Mesenchymal stem cell (in vitro differentiated cells and primary cell): Measurements from ENCODE around the gene SCARB1.
A peak's percentile ranks its signal among the peaks of the same experiment; 100 is the strongest.

Source experiments
- DNase-seq: peaks from one replicate; pipeline ENCODE4 v3.0.0-alpha.2; 2013
- H2AFZ ChIP-seq: one replicate; pipeline ENCODE4 v1.6.1; 2013; ENCODE audit warnings: low read depth, mild to moderate bottlenecking, control low read depth, inconsistent platforms, low read length, moderate library complexity
- H2AK5ac ChIP-seq: 2 replicates; pipeline ENCODE4 v1.6.1; 2013; ENCODE audit warnings: low read length, moderate library complexity, mild to moderate bottlenecking, inconsistent platforms; ENCODE audit not compliant: severe bottlenecking
- H2BK120ac ChIP-seq: one replicate; pipeline ENCODE4 v1.6.1; 2013; ENCODE audit warnings: low read depth, mild to moderate bottlenecking, inconsistent platforms, low read length, moderate library complexity
- H2BK12ac ChIP-seq, 2 experiments: one replicate each; pipeline ENCODE4 v1.6.1; 2013; ENCODE audit warnings: inconsistent platforms in 2 of 2, low read length in 2 of 2, mild to moderate bottlenecking in 2 of 2, moderate library complexity in 2 of 2, control low read depth in 1 of 2
- H2BK15ac ChIP-seq: one replicate; pipeline ENCODE4 v1.6.1; 2013; ENCODE audit warnings: mild to moderate bottlenecking, low read depth, inconsistent platforms; ENCODE audit not compliant: poor library complexity, severe bottlenecking
- H2BK5ac ChIP-seq: 2 replicates; pipeline ENCODE4 v1.6.1; 2013; ENCODE audit warnings: low read depth, mild to moderate bottlenecking, low read length, control low read depth, inconsistent platforms; ENCODE audit not compliant: poor library complexity, severe bottlenecking
- H3K14ac ChIP-seq, 2 experiments: one replicate each; pipeline ENCODE4 v1.6.1; 2013; ENCODE audit warnings: inconsistent platforms in 2 of 2, low read length in 2 of 2, control low read depth in 1 of 2, mild to moderate bottlenecking in 1 of 2, moderate library complexity in 1 of 2
- H3K18ac ChIP-seq, 2 experiments: one replicate each; pipeline ENCODE4 v1.6.1; 2013; ENCODE audit warnings: inconsistent platforms in 2 of 2, low read length in 2 of 2, control low read depth in 1 of 2, low read depth in 1 of 2, mild to moderate bottlenecking in 1 of 2
- H3K23ac ChIP-seq, 2 experiments: one replicate each; pipeline ENCODE4 v1.6.1; 2013; ENCODE audit warnings: inconsistent platforms in 2 of 2, low read length in 2 of 2, mild to moderate bottlenecking in 2 of 2, moderate library complexity in 2 of 2, control low read depth in 1 of 2
- H3K27ac ChIP-seq: 2 replicates; pipeline ENCODE4 v1.5.1; 2013; ENCODE audit warnings: mild to moderate bottlenecking, moderate library complexity, low read length, control low read depth, inconsistent platforms; ENCODE audit not compliant: poor library complexity, severe bottlenecking
- H3K27me3 ChIP-seq, 2 experiments: 2 replicates each; pipeline versions ENCODE4 v1.6.1 to v1.7.0; 2013; ENCODE audit warnings: low read length in 2 of 2, mild to moderate bottlenecking in 2 of 2, moderate library complexity in 2 of 2, control low read depth in 1 of 2, inconsistent platforms in 1 of 2; ENCODE audit not compliant: control insufficient read depth in 1 of 2, insufficient read depth in 1 of 2
- H3K36me3 ChIP-seq, 2 experiments: 2 replicates each; pipeline versions ENCODE4 v1.6.1 to v1.7.0; 2013; ENCODE audit warnings: low read length in 2 of 2, control low read depth in 1 of 2, inconsistent platforms in 1 of 2, low read depth in 1 of 2, mild to moderate bottlenecking in 1 of 2; ENCODE audit not compliant: insufficient read depth in 2 of 2, control insufficient read depth in 1 of 2
- H3K4ac ChIP-seq, 2 experiments: one replicate each; pipeline ENCODE4 v1.6.1; 2013; ENCODE audit warnings: inconsistent platforms in 2 of 2, low read length in 2 of 2, mild to moderate bottlenecking in 2 of 2, moderate library complexity in 2 of 2, control low read depth in 1 of 2, low read depth in 1 of 2
- H3K4me1 ChIP-seq: 2 replicates; pipeline ENCODE4 v1.6.1; 2013; ENCODE audit warnings: low read depth, low read length, control low read depth; ENCODE audit not compliant: control insufficient read depth, insufficient read depth
- H3K4me2 ChIP-seq: 2 replicates; pipeline ENCODE4 v1.6.1; 2013; ENCODE audit warnings: low read length, mild to moderate bottlenecking, inconsistent platforms; ENCODE audit not compliant: poor library complexity, severe bottlenecking
- H3K4me3 ChIP-seq, 2 experiments: 2 replicates each; pipeline versions ENCODE4 v1.5.1 to v1.7.0; 2013; ENCODE audit warnings: low read length in 2 of 2, mild to moderate bottlenecking in 2 of 2, control low read depth in 1 of 2, low read depth in 1 of 2; ENCODE audit not compliant: insufficient read depth in 1 of 2
- H3K79me1 ChIP-seq: replicated peaks from 2 replicates; pipeline ENCODE4 v1.6.1; 2013; ENCODE audit warnings: mild to moderate bottlenecking, control low read depth, low read length, inconsistent platforms; ENCODE audit not compliant: poor library complexity, severe bottlenecking
- H3K9ac ChIP-seq: 2 replicates; pipeline ENCODE4 v1.7.0; 2013; ENCODE audit warnings: mild to moderate bottlenecking, low read length, moderate library complexity
- H3K9me3 ChIP-seq: 2 replicates; pipeline ENCODE4 v1.7.0; 2013; ENCODE audit warnings: mild to moderate bottlenecking, low read length; ENCODE audit not compliant: control insufficient read depth
- H4K8ac ChIP-seq: one replicate; pipeline ENCODE4 v1.6.1; 2013; ENCODE audit warnings: inconsistent platforms, mild to moderate bottlenecking, low read length, moderate library complexity
- H4K91ac ChIP-seq: one replicate; pipeline ENCODE4 v1.6.1; 2013; ENCODE audit warnings: mild to moderate bottlenecking, low read length, inconsistent platforms
- WGBS: methylation state at CpG from one replicate; pipeline ENCODE4 v1.1.7; 2013; ENCODE audit warnings: mixed read lengths; 5-methylcytosine and 5-hydroxymethylcytosine counted together

Gene SCARB1

DNA sequence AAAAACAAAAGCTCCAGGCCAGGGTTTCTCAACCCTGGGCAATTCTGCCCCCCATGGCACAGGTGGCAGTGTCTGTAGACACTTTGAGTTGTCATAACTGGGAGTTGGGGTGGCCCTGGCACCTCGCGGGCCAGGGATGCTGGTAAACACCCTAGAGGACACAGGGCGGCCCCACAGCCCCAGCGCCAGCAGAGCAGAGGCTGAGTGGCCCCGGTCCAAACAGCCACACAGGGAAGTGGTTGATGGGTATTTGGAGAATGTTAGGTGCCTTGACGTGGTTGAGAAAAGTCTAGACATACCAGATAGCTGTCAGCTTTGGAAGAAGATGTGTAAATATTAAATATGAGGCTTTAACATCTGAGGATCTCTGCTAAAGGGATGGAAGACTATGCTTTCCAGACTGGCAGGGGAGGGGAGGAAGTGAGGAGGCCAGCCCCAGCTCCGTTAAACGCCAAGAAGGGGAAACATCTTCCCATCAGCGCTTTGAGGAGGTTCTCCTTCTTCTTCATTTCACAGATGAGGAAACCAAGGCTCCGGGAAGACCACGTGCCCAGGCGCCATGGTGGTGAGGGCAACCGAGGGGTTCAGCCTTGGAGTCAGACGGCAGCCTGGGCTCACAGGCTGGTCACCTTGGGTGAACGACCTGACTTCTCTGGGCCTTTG lies 103.7 kb downstream of the SCARB1 start:
- H2AK5ac ChIP-seq, result peak overlapping the region; percentile 96
- peaks cover 9% of the 10 kb centered on the region for H3K9me3 ChIP-seq
- H3K4me1 ChIP-seq, result peaks cover 38% of the 10 kb centered on the region
- H3K18ac ChIP-seq, result peak overlapping the region; percentile 65 to 67
- H3K79me1 ChIP-seq, result no peaks in the 10 kb centered on the region
- peak overlapping the region; percentile 35 for H4K8ac ChIP-seq
- H3K9ac ChIP-seq, result no peak overlapping the region
- H3K36me3 ChIP-seq, result no peaks in the 10 kb centered on the region
- H4K91ac ChIP-seq, result peak overlapping the region; percentile 22
- peak overlapping the region; percentile 18 for H2AFZ ChIP-seq
- H3K14ac ChIP-seq, result peak overlapping the region in 1 of 2 experiments; percentile 75
- H3K4me3 ChIP-seq, result no peak overlapping the region
- H3K4ac ChIP-seq, result peak overlapping the region; percentile 74 to 80
- WGBS, result 82% methylated on average over 15 of the region's 15 CpGs
- no peak overlapping the region for H3K23ac ChIP-seq
- peak overlapping the region; percentile 87 for H2BK15ac ChIP-seq
- H2BK12ac ChIP-seq, result peak overlapping the region; percentile 79 to 99
- no peak overlapping the region for H2BK120ac ChIP-seq
- no peak for DNase-seq
- H3K27me3 ChIP-seq, result peaks cover 0 to 27% of the 10 kb centered on the region in 2 experiments
- no peak overlapping the region for H3K4me2 ChIP-seq
- peak overlapping the region; percentile 83 for H2BK5ac ChIP-seq
- H3K27ac ChIP-seq, result no peak overlapping the region

DNA sequence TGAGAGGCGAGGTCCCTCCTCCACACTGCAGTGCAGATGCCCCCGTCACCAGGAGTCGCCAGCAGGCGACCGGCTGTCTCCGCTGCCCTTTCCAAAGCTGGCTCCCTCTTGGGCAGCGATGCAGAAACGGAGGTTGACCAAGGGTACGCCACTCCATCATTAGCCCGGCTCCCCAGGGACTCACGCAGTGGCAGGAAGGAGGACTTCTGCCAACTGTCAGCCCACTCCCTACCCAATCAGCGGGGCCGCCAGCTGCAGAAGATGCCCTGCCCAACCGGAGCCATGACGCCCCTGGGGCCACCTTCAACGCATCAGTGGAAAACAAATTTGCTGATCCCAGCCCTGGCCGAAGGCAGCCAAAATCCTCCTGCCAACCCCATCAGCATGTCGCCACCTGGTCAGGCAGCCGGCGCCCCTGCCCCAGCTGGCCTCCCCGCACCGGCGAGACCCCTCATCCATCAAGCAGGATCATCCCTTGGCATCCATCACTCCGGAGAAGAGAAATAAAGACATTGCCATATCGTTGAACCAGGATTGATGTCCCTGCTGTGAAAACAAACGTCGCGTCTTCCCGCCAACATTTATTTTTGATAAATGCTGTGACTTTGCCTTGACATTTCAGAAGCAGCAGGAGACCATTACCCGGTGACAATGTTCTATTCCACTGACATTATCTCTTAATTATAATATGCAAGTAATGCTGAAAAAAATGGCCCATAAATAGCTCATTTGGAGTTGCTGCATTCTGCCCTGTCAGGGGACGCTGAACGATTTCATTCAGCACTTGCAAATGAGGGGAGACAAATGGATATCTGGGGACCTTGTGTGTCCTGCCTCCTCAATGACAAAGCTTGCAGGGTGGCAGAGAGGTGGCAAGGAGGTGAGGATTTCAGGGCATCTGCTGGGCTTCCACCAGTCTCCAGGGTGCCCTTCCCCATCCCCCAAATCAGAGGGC lies 105.1 kb downstream of the SCARB1 start:
- H3K9me3 ChIP-seq, result peaks cover 9% of the 10 kb centered on the region
- H2BK120ac ChIP-seq, result peak overlapping the region; percentile 0
- H3K4me3 ChIP-seq, result no peak overlapping the region
- no peak for DNase-seq
- peak overlapping the region; percentile 31 to 94 for H2BK12ac ChIP-seq
- peak overlapping the region in 1 of 2 experiments; percentile 48 for H3K14ac ChIP-seq
- H3K4me1 ChIP-seq, result peaks cover 40% of the 10 kb centered on the region
- peak overlapping the region; percentile 14 for H2AK5ac ChIP-seq
- no peak overlapping the region for H3K4me2 ChIP-seq
- H4K91ac ChIP-seq, result peak overlapping the region; percentile 64
- H3K9ac ChIP-seq, result no peak overlapping the region
- peaks cover 0 to 27% of the 10 kb centered on the region in 2 experiments for H3K27me3 ChIP-seq
- H4K8ac ChIP-seq, result no peak overlapping the region
- no peak overlapping the region for H3K4ac ChIP-seq
- no peak overlapping the region for H2AFZ ChIP-seq
- no peak overlapping the region for H3K27ac ChIP-seq
- 79% methylated on average over 31 of the region's 32 CpGs for WGBS
- no peaks in the 10 kb centered on the region for H3K36me3 ChIP-seq
- no peak overlapping the region for H2BK15ac ChIP-seq
- H3K79me1 ChIP-seq, result no peaks in the 10 kb centered on the region
- H3K18ac ChIP-seq, result peak overlapping the region in 1 of 2 experiments; percentile 8
- H2BK5ac ChIP-seq, result no peak overlapping the region
- no peak overlapping the region for H3K23ac ChIP-seq

DNA sequence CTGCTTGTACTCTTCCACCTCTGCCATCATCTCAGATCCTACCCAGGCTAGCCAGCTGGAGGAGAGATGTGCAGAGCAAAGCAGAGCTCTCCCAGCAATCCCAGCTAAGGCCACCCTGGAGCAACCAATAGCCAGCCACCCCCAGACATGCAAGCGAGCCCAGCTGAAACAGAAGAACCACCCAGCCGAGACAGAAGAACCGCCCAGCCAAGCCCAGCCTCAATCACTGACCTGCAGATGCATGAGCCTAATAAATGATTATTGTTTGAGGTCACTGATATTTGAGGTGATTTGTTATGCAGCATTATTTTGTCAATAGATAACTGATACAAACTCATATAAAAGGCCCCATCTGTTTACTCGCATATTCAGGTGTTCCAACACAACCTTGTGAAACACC lies 106.3 kb downstream of the SCARB1 start:
- Histone ChIP-seq H4K8ac (no peak overlapping the region), H3K9me3 (peaks cover 9% of the 10 kb centered on the region), H3K4me1 (peaks cover 36% of the 10 kb centered on the region), H4K91ac (no peak overlapping the region), H2BK15ac (peak overlapping the region; percentile 38), H3K36me3 (no peaks in the 10 kb centered on the region), H3K18ac (peak overlapping the region in 1 of 2 experiments; percentile 28), H3K4me2 (no peak overlapping the region), H3K14ac (no peak overlapping the region), H2BK120ac (no peak overlapping the region), H3K4me3 (no peak overlapping the region), H2BK5ac (no peak overlapping the region), H3K23ac (no peak overlapping the region), H3K9ac (no peak overlapping the region), H3K27me3 (peaks cover 0 to 24% of the 10 kb centered on the region in 2 experiments), H3K4ac (no peak overlapping the region), H2AK5ac (peak overlapping the region; percentile 57), H2AFZ (no peak overlapping the region), H3K79me1 (no peaks in the 10 kb centered on the region), H3K27ac (no peak overlapping the region), H2BK12ac (peak overlapping the region; percentile 29 to 76)
- WGBS, result 100% methylated on average over 3 of the region's 4 CpGs
- no peak for DNase-seq

DNA sequence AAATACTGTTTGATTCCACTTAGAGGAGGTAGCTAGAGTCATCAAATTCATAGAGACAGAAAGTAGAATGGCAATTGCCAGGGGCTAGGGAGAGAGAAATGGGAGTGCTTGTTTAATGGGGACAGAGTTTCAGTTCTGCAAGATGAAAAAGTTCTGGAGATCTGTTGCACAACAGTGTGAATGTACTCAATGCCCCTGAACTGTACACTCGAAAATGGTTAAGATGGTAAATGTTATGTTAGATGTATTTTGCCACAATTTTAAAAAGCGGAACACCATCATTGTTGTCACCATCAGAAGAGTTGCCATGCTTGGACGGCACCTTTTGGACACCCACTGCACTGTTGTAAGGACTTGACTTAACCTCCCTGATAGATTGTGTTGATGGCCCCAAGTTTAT lies 106.9 kb downstream of the SCARB1 start:
- H3K9me3 ChIP-seq, result peaks cover 9% of the 10 kb centered on the region
- H2BK15ac ChIP-seq, result no peak overlapping the region
- no peak for DNase-seq
- H3K4ac ChIP-seq, result no peak overlapping the region
- 95% methylated on average over 3 of the region's 3 CpGs for WGBS
- no peak overlapping the region for H2BK120ac ChIP-seq
- no peak overlapping the region for H2AK5ac ChIP-seq
- H3K4me2 ChIP-seq, result no peak overlapping the region
- H4K91ac ChIP-seq, result no peak overlapping the region
- no peak overlapping the region for H3K27ac ChIP-seq
- no peaks in the 10 kb centered on the region for H3K79me1 ChIP-seq
- H3K27me3 ChIP-seq, result peaks cover 0 to 24% of the 10 kb centered on the region in 2 experiments
- H3K4me3 ChIP-seq, result no peak overlapping the region
- H2AFZ ChIP-seq, result no peak overlapping the region
- H3K4me1 ChIP-seq, result peaks cover 36% of the 10 kb centered on the region
- H4K8ac ChIP-seq, result no peak overlapping the region
- H3K9ac ChIP-seq, result no peak overlapping the region
- H3K14ac ChIP-seq, result no peak overlapping the region
- no peaks in the 10 kb centered on the region for H3K36me3 ChIP-seq
- peak overlapping the region; percentile 29 to 76 for H2BK12ac ChIP-seq
- peak overlapping the region; percentile 28 to 68 for H3K18ac ChIP-seq
- H2BK5ac ChIP-seq, result no peak overlapping the region
- H3K23ac ChIP-seq, result no peak overlapping the region
